HG02840 (cell line): Measurements from ENCODE around the gene BLOC1S4.
"Not testable (repeated sequence)": the region's sequence is repeated elsewhere in the genome, so short reads cannot be mapped to it uniquely, and the experiment has no call there.

ENCODE experiments used
- ATAC-seq: cut with Tn5 transposase; IDR thresholded peaks from one replicate; pipeline ENCODE4 v1.9.1; 2021; ENCODE audit warnings: mild to moderate bottlenecking, moderate library complexity, moderate number of reproducible peaks; ENCODE audit not compliant: unreplicated experiment, low FRiP score

The BLOC1S4 gene

DNA sequence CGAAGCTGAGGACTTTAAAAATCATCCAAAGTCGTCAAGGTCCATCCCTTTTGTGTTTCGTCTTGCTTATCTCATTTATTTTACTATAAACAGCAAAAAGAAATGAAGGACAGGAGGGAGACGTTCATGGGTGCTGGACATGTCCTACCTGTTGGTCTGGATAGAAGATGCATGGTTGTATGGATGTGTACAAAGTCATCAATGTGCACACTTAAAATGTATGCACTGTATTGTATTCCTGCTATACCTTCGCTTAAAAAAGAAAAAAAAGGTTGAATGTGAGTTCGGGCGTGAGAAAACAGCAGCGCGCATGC, 313 bp upstream of the BLOC1S4 start:
- ATAC-seq: no peak

- ATAC-seq: no peak
These were observed 1.1 kb downstream of the BLOC1S4 start for GRCh38 chr4:6716958-6717655.

DNA sequence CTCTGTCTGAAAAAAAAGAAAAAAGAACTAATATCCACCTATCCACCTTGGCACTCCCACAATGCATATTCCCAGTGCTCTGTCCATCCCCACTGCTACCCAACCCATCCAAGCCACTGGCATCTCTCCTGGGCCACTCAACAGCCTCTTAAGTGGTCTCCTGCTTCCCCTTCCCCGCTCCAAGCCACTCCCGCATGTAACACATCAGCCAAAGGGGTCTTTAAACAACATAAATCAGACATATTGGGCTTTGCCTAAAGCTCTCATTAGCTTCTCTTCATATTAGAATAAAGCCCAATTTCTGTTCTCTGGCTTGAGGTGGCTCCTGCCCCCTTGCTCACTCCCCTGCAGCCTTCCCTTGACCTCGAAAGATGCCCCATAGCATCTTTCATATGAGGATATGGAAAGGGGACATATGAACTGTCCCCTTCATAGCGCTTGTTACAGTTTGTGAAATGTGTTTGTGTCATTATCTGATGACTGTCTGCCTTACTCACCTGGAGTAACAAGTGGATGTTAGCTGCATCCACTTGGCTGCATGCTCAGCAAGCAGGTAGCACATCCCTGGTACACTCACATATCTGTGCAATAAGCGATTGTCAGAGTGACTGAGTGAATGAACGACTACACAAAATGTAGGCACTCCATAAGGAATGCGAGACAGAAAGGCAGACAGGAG, 3.1 kb downstream of the BLOC1S4 start:
- ATAC-seq: no peak

- ATAC-seq: no peak
These were observed 3.7 kb downstream of the BLOC1S4 start for GRCh38 chr4:6719611-6720179.

DNA sequence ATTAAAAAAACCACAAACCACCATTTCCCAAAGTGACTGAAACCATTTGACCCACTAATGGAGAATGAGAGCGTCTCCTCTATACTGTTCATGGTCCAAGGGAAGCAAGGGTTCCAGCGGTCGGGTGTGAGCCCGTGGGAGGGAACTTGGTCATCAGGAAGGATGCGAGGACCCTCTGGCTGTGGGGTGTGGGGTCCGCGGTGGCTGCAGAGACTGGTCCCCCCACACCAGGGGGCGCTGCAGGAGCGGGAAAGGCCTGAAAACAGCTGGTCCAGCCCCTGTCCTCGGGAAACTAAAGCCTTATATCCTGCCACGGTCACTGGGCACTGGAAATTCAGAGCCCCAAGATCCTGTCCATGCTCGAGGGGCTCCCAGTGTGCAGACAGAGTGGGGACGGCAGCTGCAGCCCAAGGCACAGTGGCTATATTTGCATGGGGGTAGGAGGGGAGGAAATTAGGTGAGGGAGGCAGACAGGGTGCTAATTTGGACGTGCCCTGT, 4.3 kb downstream of the BLOC1S4 start:
- no peak for ATAC-seq

GRCh38 chr4:6721121-6721520, 5.1 kb downstream of the BLOC1S4 start:
- no peak for ATAC-seq

DNA sequence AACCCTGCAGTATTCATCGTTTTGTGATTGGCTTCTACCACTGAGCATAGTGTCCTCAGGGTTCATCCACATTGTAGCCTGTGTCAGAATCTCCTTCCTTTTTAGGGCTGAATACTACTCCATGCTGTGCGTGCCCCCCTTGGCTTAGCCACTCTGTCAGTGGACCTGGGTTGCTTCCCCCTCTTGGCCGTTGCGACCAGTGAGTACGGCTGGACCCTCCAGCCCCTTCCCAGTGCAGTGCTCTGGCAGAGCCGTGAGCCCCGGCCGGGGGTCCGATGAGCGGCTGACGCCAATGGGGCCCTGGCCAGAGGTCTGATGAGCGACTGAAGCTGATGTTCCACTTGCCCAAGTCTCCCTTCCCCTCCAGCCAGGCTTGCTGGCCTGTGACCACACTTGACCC, 6.9 kb downstream of the BLOC1S4 start:
- no peak for ATAC-seq

GRCh38 chr4:6723851-6724250, 7.9 kb downstream of the BLOC1S4 start:
- ATAC-seq: no peak

DNA sequence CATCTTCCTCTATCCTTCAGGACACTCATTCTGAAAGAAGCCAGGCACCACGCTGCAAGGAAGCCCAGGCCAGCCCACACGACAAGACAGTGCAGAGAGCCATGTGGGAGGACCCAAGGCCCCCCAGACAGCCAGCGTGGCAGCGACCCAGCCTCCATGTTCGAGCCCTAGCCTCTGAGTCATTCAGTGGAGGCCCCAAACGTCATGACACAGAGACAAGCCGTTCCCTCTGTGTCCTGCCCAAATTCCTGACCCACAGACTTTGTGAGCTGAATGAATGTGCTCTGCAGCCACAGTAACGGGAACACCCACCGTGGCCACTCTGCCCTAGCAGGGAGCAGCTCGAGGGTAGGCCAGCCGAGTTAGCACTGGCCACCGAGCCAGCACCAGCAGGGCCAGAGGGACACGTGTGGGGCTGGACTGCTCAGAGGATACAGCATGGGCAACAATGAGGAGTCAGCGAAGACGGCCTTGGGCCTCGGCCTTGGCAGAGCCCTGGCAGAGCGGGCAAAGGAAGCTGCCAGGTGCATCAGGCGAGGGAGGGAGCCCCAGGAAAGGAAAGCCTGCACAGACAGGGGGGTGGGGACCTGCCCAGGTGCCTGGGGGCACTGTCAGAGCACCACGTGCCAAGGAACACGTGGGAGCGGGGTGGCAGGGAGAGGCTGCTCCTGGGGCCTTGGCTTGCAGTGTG, 8.6 kb downstream of the BLOC1S4 start:
- ATAC-seq: no peak

DNA sequence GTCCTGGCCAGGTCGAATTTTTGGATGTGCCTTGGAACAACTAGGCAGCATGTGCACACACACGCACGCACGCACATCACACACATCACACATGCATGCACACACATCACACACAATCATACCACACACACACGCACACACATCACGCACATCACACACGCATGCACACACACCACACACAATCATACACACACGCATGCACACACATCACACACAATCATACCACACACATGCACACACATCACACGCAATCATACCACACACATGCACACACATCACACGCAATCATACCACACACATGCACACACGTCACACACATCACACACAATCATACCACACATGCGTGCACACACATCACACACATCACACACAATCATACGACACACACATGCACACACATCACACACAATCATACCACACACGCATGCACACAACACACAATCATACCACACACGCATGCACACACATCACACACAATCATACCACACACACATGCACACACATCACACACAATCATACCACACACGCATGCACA, 9.5 kb downstream of the BLOC1S4 start:
- not testable (repeated sequence) for ATAC-seq

DNA sequence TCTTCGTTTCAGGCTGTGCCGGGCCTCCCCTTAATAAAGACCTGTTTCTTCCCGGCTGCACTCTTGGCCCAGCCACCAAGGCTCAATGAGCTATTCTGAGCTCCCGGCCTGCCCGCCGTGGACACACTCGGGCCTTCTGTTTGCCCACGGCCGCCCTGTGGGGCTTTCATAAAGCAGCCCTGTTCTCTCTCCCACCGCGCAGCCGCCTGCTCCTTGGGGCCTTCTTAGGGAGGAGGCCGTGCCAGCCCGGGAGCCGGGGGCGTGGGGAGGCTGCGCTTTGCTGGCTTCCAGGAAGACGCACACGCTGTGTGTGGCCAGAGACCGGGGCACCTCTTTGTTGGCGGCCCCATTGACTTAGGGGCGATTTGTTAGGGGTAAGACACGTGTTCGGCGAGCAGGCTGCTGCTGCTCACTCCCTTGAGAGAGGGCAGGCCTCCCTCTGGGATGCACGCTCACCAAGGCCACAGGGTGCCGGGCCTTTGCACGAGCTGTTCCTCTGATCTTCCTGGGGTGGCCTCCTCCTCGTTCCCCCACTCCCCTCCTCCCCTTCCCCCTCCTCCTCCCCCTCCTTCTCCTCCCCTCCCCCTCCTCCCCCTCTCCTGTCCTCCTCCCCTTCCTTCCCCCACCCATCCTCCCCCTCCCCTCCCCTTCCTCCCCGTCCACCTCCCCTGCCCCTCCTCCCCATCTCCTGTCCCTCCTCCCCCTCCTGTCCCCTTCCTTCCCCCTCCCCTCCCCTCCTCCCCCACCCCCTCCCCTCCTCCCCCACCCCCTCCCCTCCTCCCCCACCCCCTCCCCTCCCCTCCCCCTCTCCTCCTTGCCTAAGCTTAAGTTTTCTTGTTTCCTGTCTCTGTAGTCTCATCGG, 11.3 kb downstream of the BLOC1S4 start:
- ATAC-seq: no peak

DNA sequence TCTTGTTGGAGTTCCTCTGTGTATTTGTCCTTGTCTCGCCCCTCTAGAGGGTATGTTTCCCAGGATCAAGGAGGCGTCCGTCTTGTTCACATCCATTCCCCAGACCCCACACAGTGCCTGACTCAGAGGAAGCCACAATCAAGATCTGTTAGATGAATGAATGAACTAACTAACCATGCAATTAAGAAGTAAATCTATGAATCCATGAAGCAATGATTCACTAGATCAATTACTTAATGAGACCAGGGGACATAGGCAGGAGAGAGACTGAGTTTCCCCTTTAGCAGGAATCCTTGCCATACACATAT, 11.9 kb downstream of the BLOC1S4 start:
- no peak for ATAC-seq

- no peak for ATAC-seq
These were observed 12.5 kb downstream of the BLOC1S4 start for GRCh38 chr4:6728320-6729029.

GRCh38 chr4:6730603-6731317, 14.8 kb downstream of the BLOC1S4 start:
- ATAC-seq: no peak

DNA sequence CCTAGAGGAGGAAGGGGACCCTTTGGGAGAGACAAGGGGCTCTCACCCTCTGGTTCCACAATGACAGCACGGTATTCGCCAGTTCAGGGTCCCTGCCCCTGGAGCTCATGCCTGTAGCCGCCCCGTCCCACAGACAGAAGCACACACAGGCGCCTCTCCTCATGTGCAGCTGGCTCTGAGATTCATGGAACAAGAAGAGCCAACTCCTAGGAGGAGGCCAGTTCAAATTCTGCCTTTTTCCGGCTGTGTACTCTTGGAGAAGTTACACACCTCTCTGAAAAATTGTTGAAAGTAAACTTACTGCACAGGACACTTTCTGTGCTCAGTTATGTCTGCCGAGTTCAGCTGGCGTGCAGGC, 15.3 kb downstream of the BLOC1S4 start:
- no peak for ATAC-seq

- ATAC-seq: no peak
These were observed 15.8 kb downstream of the BLOC1S4 start for GRCh38 chr4:6731780-6732179.

DNA sequence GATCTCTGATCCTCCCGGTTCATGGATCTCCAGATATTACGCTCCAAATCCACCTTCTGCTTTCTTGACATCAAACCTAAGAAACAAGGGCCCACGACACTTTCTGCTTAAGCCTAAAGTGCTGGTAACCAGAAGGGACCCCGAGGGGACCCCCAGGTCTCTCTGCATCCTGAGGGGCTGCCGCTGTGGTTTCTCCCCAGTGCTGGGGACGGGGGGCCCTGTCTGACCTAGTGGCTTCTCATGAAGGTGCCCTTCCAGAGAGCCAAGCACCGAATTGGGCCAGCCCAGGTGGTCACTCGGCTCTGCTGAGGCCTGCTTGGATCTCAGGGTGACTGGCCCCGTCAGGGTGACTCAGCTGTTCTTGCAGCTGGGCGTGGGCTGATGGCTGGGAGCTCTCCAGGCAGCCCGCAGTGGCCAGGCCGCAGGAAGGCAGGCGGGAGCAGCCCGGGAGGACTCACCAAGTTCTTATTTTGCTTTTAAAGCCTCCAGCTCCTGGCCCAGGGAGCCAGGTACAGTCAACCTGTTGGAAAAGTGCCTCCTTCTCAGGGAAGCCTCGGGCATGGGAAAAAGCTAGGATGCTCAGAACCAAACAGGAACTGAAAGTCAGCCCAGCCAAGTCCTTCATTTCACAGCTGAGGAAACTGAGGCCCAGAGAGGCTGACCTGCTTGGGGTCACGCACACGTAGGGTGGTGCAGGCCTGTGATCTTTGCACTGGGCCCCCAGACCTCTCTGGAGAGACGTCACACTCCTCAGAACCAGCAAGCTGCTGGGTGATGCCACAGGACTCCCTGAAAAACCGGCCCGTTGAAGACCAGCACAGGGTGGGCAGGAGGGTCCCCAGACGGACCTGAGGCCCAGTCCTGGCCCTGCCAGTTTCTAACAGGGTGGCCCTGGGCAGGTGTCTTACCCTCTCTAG, 16.7 kb downstream of the BLOC1S4 start:
- no peak for ATAC-seq
